Panc1 (cell line): ENCODE measurements around the gene CAPN7. TPM values are rescaled to one million over a fixed set of nuclear protein-coding genes. Genes with fewer than 3 reads are reported as not detected.

Experiments used
- ATAC-seq: fragments of 200-7000 bp; cut with Tn5 transposase; 2 replicates; pipeline ENCODE4 v1.9.1; 2020; ENCODE audit warnings: mild to moderate bottlenecking, moderate library complexity
- BruUV-seq: library from RNA; stranded (reverse); fragments of 400-500 nt; replicated peaks from 2 replicates; lab custom pipeline; 2021; lab: Mats Ljungman, UMichigan
- CTCF ChIA-PET: fragments of 300-600 bp; sonication (Branson Sonifier 250); formaldehyde crosslinking; loops from one replicate; lab custom pipeline; 2022; ENCODE audit warnings: antibody characterized with exemption; lab: Charles Lee
- POLR2A ChIA-PET: fragments of 300-600 bp; sonication (Branson Sonifier 250); formaldehyde crosslinking; loops from one replicate; lab custom pipeline; 2022; ENCODE audit warnings: antibody characterized with exemption; lab: Charles Lee
- DNase-seq: peaks from one replicate; pipeline ENCODE4 v3.0.0-alpha.2; 2010; ENCODE audit warnings: low read depth, low spot score
- H3K27ac ChIP-seq: 2 replicates; pipeline ENCODE4 v1.5.1; 2011; ENCODE audit warnings: mild to moderate bottlenecking, low read length, inconsistent platforms
- H3K27me3 ChIP-seq: fragments of 200-500 bp; sonication (Bioruptor generic); 2 replicates; pipeline ENCODE4 v1.6.0; 2014; ENCODE audit warnings: low read length, inconsistent platforms; ENCODE audit not compliant: control insufficient read depth, insufficient read depth
- H3K36me3 ChIP-seq: fragments of 200-500 bp; sonication (Bioruptor generic); 2 replicates; pipeline ENCODE4 v1.5.1; 2014; ENCODE audit warnings: inconsistent platforms, mild to moderate bottlenecking, low read length, moderate library complexity; ENCODE audit not compliant: control insufficient read depth, insufficient read depth
- H3K4me1 ChIP-seq: 2 replicates; pipeline ENCODE4 v1.5.1; 2011; ENCODE audit warnings: inconsistent platforms, mild to moderate bottlenecking, low read length, moderate library complexity; ENCODE audit not compliant: control insufficient read depth, insufficient read depth
- H3K4me3 ChIP-seq, 2 experiments: 2 replicates each; pipeline ENCODE4 v1.5.1; 2011 to 2012; ENCODE audit warnings: low read depth in 2 of 2, low read length in 2 of 2, mild to moderate bottlenecking in 2 of 2, inconsistent platforms in 1 of 2, moderate library complexity in 1 of 2
- H3K9me3 ChIP-seq: fragments of 200-500 bp; sonication (Bioruptor generic); 2 replicates; pipeline ENCODE4 v1.5.1; 2014; ENCODE audit warnings: low read depth, mild to moderate bottlenecking, inconsistent platforms, low read length, moderate library complexity; ENCODE audit not compliant: control insufficient read depth, insufficient read depth
- CTCF ChIP-seq: fragments of 450-650 bp; IDR thresholded peaks from 2 replicates; pipeline ENCODE4 v1.5.1; 2017; ENCODE audit warnings: mild to moderate bottlenecking
- POLR2AphosphoS5 ChIP-seq: IDR thresholded peaks from 2 replicates; pipeline ENCODE4 v1.6.1; 2012; ENCODE audit warnings: mild to moderate bottlenecking, low read depth, low read length, moderate library complexity
- REST ChIP-seq, 2 experiments: IDR thresholded peaks; 2 replicates each; pipeline ENCODE4 v1.6.1; 2011 to 2012; ENCODE audit warnings: low read depth in 2 of 2, control low read depth in 1 of 2, low read length in 1 of 2, mild to moderate bottlenecking in 1 of 2, moderate library complexity in 1 of 2; ENCODE audit not compliant: insufficient read depth in 1 of 2
- SIN3A ChIP-seq: IDR thresholded peaks from 2 replicates; pipeline ENCODE4 v1.6.1; 2012; ENCODE audit warnings: low read depth, mild to moderate bottlenecking, low read length, moderate library complexity, borderline replicate concordance; ENCODE audit not compliant: insufficient read depth
- TCF7L2 ChIP-seq: IDR thresholded peaks from 2 replicates; pipeline ENCODE4 v1.6.1; 2011; ENCODE audit warnings: mild to moderate bottlenecking, low read depth, low read length, inconsistent platforms
- in situ Hi-C: cut with HindIII; loops from 2 replicates; pipeline ENCODE4 v1.10.0; 2016; ENCODE audit warnings: low sequenced_read_pairs, low pct_unique_long_range_greater_than_20kb
- intact Hi-C: fragments of 100-400 bp; cut with micrococcal nuclease; formaldehyde crosslinking; loops from one replicate; pipeline ENCODE4 v1.10.0; 2022; ENCODE audit not compliant: unreplicated experiment
- total RNA-seq: library from RNA; stranded (reverse); gene quantifications from one replicate; pipeline ENCODE4 v1.2.1, GENCODE V29; 2021; ENCODE audit not compliant: unreplicated experiment

The CAPN7 gene
- total RNA-seq, 1 experiment from 2014 or later: 26.5 TPM

DNA sequence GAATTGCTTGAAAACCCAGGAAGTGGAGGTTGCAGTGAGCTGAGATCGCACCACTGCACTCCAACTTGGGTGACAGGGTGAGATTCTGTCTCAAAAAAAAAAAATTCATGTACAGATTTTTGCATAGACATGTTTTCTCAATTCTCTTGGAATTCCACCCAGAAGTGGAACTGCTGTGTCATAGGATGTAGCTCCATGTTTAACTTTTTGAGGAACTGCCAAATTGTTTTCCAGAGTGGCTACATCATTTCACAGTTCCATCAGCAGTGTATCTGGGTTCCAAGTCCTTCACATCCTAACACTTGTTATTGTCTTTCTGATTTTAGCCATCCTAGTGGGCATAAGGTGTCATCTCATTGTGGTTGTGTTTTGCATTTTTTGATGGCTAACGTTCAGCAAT lies 9.9 kb downstream of the CAPN7 start:
- ChIA-PET CTCF (no interaction called here), POLR2A (interaction anchor here (0.6 kb wide), 1 partner anchor 1575 kb away, joined by 5 read pairs; no protein-coding TSS in a partner anchor)
- Histone ChIP-seq H3K4me1 (no peaks in the 10 kb centered on the region), H3K9me3 (no peaks in the 10 kb centered on the region), H3K36me3 (peaks cover 24% of the 10 kb centered on the region), H3K27ac (no peak overlapping the region), H3K4me3 (no peak overlapping the region), H3K27me3 (no peaks in the 10 kb centered on the region)
- TF ChIP-seq REST (IDR thresholded peaks at IDR 0.05; ENCODE audit: insufficient read depth in 1 of 2, low read depth in 2 of 2, low read length in 1 of 2): no peak
- TF ChIP-seq CTCF: no peak
- TF ChIP-seq TCF7L2: no peak
- TF ChIP-seq POLR2AphosphoS5: no peak
- TF ChIP-seq SIN3A: no peak
- in situ Hi-C loops: no loop called here
- DNase-seq: no peak
- intact Hi-C loops: no loop called here
- ATAC-seq: no peak
- no TSS peak for BruUV-seq

GRCh38 chr3:15216501-15216900 lies 10.5 kb downstream of the CAPN7 start:
- POLR2A ChIA-PET: no interaction called here
- no TSS peak for BruUV-seq
- DNase-seq (no peak), ATAC-seq (no peak)
- H3K4me1 ChIP-seq: no peaks in the 10 kb centered on the region
- TF ChIP-seq POLR2AphosphoS5 (no peak), SIN3A (no peak), TCF7L2 (no peak), CTCF (no peak), REST (IDR thresholded peaks at IDR 0.05; ENCODE audit: insufficient read depth in 1 of 2, low read depth in 2 of 2, low read length in 1 of 2) (no peak)
- H3K9me3 ChIP-seq: no peaks in the 10 kb centered on the region
- H3K36me3 ChIP-seq: peaks cover 24% of the 10 kb centered on the region
- no peak overlapping the region for H3K4me3 ChIP-seq
- no peak overlapping the region for H3K27ac ChIP-seq
- intact Hi-C loops (no loop called here), in situ Hi-C loops (no loop called here)
- CTCF ChIA-PET: no interaction called here
- no peaks in the 10 kb centered on the region for H3K27me3 ChIP-seq
